Esophagus muscularis mucosa (tissue), 4 donors: ENCODE measurements around the gene ACTL10.

ENCODE experiments used
- CTCF ChIP-seq, 3 experiments: fragments of 200-600 bp in 2 of 3; fragments of 450-650 bp in 1 of 3; sonication (generic) in 2 of 3; IDR thresholded peaks; one replicate each; pipeline ENCODE4 v1.5.1; 2017 to 2019; ENCODE audit warnings: antibody characterized with exemption in 3 of 3, mild to moderate bottlenecking in 2 of 3, moderate library complexity in 1 of 3
- EP300 ChIP-seq: sonication (generic); formaldehyde crosslinking; IDR thresholded peaks from one replicate; pipeline ENCODE4 v1.6.1; 2017; ENCODE audit warnings: antibody characterized with exemption
- POLR2A ChIP-seq: fragments of 450-650 bp; IDR thresholded peaks from one replicate; pipeline ENCODE4 v1.6.1; 2017; ENCODE audit warnings: antibody characterized with exemption, moderate library complexity, mild to moderate bottlenecking, low read depth
- POLR2AphosphoS5 ChIP-seq, 2 donors: sonication (generic); formaldehyde crosslinking; IDR thresholded peaks; one replicate each; pipeline ENCODE4 v1.6.1; 2017; ENCODE audit warnings: antibody characterized with exemption in 2 of 2

DNA sequence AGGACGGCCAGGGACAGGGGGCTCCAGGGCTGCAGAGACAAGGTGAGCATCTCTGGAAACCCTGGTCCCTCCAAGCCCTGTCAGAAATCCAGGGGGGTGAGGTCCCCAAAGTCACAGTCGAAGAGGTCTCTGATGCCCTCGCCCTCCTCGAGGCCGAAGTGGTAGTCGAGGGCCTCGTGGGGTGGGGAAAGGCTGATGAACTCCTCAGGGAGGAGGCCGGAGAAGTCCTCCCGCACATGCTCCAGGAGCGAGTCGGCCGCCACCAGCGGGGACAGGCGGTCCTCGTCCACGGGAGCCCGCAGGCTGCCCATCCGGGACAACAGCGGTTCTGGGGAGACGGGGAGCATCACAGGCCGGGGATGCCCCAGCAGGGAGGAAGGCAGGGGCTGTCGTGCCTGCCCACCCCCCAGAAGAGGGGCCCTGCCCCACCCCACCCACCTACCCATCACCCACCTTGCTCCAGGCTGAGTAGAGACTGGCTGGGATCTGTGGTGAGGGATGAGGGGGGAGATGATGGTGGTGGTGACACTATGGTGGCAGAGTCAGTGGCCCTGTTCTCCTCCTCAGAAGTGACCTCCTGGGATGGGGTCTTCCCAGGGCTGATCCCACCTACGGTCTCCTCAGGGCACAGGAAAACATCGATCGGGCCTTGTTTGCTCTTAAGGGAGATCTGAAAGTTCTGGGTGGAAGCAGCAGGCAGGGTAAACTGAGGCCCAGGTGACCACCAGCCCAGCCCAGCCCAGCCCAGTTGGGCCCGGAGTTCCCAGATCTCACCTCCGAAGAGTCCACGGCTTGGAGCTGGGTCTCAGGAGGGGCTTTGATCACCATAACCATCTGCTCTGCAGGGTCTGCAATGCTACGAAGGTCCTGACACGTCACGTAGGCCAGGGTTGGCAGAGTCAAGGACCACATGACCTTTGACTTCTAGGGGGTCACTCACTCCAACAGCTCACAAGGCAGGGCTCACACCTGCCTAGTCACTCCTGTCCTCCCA is 10.2 kb downstream of the ACTL10 start:
- TF ChIP-seq POLR2A (no peak), CTCF (IDR thresholded peaks at IDR 0.05) (no peak), EP300 (no peak), POLR2AphosphoS5 (IDR thresholded peaks at IDR 0.05) (no peak)
